8988T (cell line): Measurements from ENCODE around the gene IDH3B.
"Not testable (repeated sequence)": the region's sequence is repeated elsewhere in the genome, so short reads cannot be mapped to it uniquely, and the experiment has no call there.

Experiments used
- DNase-seq: peaks from one replicate; pipeline ENCODE4 v3.0.0; 2011

Gene IDH3B

GRCh38 chr20:2694008-2694471, 30.0 kb upstream of the IDH3B start:
- peak; percentile 55 for DNase-seq

- DNase-seq, result peak; percentile 87
Observed at GRCh38 chr20:2693286-2694007, 29.4 kb upstream of the IDH3B start.

- peak; percentile 86 for DNase-seq
Observed at GRCh38 chr20:2692886-2693285, 28.9 kb upstream of the IDH3B start.

- DNase-seq, result peak; percentile 98
Observed at GRCh38 chr20:2692036-2692885, 28.2 kb upstream of the IDH3B start, which contains the start of gene EBF4. TSS of gene EBF4 (plus strand) at chr20:2692780. CDS start at chr20:2693646, 866 bp downstream.

- DNase-seq, result no peak
Observed at GRCh38 chr20:2691663-2692035, 27.6 kb upstream of the IDH3B start.

- no peak for DNase-seq
Observed at GRCh38 chr20:2691127-2691526, 27.1 kb upstream of the IDH3B start.

- no peak for DNase-seq
Observed at GRCh38 chr20:2690718-2691117, 26.7 kb upstream of the IDH3B start.

- DNase-seq, result no peak
Observed at GRCh38 chr20:2690213-2690612, 26.2 kb upstream of the IDH3B start.

- peak; percentile 70 for DNase-seq
Observed at GRCh38 chr20:2688041-2688591, 24.1 kb upstream of the IDH3B start.

- DNase-seq, result no peak
Observed at GRCh38 chr20:2687514-2687913, 23.5 kb upstream of the IDH3B start.

- DNase-seq, result not testable (repeated sequence)
Observed at GRCh38 chr20:2684817-2685216, 20.8 kb upstream of the IDH3B start.

GRCh38 chr20:2682040-2682439, 18.0 kb upstream of the IDH3B start:
- not testable (repeated sequence) for DNase-seq

- DNase-seq, result no peak
Observed at GRCh38 chr20:2680046-2680445, 16.0 kb upstream of the IDH3B start.

GRCh38 chr20:2673453-2673852, 9.4 kb upstream of the IDH3B start:
- DNase-seq, result no peak

GRCh38 chr20:2672446-2672845, 8.4 kb upstream of the IDH3B start:
- DNase-seq, result no peak

- no peak for DNase-seq
Observed at GRCh38 chr20:2671977-2672376, 8.0 kb upstream of the IDH3B start.

- DNase-seq, result no peak
Observed at GRCh38 chr20:2663364-2663886, 591 bp downstream of the IDH3B start.

- DNase-seq, result no peak
Observed at GRCh38 chr20:2659547-2659946, 4.5 kb downstream of the IDH3B start.

- DNase-seq, result peak; percentile 53
Observed at GRCh38 chr20:2658414-2659354, 5.3 kb downstream of the IDH3B start.

GRCh38 chr20:2657674-2658073, 6.3 kb downstream of the IDH3B start:
- no peak for DNase-seq

GRCh38 chr20:2657241-2657640, 6.8 kb downstream of the IDH3B start:
- no peak for DNase-seq

- no peak for DNase-seq
Observed at GRCh38 chr20:2656471-2657117, 7.4 kb downstream of the IDH3B start.
